NCI-H345 (cell line): ENCODE results near the gene ARMH1.
"Not testable (repeated sequence)": the region's sequence is repeated elsewhere in the genome, so short reads cannot be mapped to it uniquely, and the experiment has no call there.

Source experiments
- DNase-seq: peaks from one replicate; lab custom pipeline; 2025; lab: John Stamatoyannopoulos, UW

The ARMH1 gene

DNA sequence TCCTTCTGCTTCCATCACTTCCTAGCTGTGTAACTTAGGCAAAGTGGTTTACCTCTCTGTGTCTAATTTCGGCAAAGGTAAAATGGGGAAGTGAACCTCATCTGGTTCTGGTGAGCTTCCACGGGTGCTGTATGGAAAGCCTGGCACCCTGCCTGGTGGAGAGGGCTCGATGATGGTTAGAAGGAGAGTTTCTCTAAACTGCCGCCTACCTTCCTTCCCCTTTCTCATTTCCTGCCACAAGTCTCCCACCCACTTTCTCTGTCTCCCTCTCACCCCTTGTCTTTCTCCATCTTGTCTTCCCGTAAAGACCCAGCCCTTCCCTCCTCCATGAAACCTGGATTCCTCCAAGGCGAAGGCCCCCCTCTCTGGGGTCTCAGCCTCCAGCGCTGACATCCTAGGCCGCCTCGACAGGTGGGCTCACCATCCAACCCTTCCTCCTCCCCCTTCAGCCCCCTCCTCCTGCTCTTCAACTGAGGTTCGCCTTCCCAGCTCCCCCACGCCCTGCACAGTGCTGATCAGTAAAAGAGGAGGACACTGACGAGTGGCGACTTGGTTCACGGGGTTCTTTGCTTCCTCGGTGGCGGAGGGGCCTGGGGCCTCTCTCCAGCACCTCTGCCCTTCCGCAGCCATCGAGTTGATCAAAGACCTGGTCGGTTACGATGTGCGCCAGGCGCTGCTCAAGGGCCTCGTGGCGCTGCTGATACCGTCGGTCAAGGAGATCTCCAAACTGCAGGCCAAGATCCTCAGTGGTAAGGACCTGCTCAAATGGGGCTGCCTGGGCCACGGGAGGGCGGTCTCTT lies 49.2 kb downstream of the ARMH1 start:
- no peak for DNase-seq

DNA sequence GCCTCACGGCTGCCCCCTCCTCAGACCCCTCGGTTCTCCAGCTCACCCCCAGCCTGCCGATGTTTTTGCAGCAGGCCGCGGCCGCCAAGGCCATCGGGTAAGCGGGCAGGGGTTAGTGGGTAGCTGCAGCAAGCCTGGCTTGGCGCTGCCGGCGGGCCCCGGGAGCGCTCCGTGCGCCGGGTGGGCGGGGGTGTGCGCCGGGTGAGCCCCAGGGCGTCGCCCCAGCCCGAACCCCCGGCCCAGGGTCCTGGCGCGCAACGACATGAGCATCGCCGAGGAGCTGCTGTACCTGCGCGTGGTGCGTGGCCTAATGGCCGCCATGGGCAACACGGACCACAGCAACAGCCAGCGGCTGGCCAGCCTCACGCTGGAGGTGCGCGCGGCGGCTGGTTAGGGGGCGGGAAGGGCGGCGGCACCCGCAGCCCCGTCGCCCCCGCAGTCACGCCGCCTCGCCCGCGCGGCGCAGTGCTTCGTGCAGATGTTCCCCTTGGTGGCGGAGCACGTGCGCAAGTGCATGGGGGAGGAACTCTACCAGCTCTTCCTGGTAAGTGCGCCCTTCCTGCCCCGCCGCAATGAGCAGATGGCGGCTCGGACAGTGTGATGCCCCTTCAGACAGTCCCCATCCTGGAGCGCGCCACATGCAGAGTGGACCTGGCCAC lies 49.9 kb downstream of the ARMH1 start:
- DNase-seq: no peak

DNA sequence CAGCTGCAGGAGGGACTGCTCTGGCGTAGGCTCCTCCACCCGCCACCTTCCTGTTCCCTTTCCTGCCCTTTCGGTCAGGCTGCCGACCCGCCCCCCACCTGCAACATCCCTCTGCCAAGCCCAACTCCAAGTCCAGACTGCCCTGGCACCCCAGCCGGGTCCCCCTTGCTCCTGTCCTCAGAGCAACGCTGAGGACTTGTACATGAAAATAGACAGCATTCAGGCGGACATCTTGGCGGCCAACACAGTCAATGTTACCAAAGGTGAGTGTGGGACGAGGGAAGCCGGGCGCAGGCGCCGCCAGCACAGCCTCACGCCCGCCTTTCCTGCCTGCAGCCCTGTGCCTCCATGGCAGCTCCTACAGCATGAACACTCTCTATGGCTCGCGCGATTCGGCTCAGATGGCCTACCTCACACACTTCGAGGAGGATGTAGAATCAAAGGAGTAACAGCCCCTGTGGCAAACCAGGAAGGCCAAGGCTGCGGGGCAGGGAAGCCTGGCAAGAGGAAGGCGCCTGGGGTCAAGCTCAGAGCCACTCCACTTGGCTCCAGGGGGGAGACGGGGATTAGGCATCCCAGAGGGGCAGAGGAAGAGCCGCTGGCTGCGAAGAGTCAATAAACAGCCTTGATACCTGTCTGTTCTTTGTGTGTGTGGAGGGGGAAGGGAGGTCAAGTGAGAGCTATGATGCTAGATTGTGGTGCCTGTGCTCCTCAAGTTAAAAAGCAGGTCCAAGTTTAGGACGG lies 50.6 kb downstream of the ARMH1 start:
- no peak for DNase-seq

DNA sequence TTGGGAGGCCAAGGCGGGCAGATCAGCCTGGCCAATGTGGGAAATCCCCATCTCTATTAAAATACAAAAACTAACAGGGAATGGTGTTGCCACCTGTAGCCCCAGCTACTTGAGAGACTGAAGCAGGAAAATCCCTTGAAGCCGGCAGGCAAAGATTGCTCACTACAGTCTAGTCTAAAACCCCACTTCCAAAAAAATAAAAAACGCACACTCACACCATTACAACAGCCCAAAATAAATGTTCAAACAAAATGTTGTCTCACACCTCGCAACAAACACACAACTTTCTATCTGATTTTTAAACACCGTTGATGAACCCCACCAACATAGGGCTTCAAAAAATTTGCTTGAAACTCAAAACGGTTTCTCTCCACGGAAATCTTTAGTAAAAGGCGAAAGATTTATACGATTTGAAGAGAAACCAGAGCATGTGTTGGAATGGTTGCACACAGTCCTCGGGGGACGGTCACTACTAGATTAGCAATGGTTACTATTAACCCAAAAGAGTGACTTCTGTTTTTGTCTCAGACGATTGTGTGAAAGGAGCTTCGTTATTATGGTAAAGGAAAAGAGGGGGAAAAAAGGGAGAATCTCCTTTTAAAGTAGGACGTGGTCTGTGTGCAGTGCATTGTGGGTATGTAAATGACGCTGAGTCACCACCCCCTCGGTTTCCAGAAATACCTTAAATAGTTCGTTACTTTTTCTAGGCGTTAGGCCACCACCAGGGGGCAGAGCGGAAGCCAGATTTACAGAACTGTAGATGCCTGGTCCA lies 56.4 kb downstream of the ARMH1 start, which contains the start of gene RNU5D-1:
TSS of gene RNU5D-1 (minus strand) at position 430 of the 772 bp plus-strand sequence.
- DNase-seq: peak; percentile 94

DNA sequence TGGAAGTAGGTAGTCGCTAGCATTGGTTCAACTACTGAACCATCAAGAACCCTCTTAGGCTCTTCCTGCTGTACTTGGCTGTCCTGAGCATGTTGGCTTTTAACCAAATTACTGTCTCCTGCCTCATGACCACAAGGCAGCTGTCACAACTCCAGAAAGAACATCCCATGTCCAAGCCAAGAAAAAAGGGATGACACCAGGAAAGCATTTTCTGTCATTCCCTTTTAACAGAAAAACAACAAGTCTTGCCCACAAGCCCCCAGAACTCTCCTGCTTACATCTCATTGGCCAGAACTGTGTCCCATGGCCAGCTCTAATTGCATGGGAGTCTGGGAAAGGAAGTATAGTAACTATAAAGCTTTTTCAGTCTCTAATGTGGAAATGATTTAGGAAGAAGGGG lies 58.9 kb downstream of the ARMH1 start:
- no peak for DNase-seq

DNA sequence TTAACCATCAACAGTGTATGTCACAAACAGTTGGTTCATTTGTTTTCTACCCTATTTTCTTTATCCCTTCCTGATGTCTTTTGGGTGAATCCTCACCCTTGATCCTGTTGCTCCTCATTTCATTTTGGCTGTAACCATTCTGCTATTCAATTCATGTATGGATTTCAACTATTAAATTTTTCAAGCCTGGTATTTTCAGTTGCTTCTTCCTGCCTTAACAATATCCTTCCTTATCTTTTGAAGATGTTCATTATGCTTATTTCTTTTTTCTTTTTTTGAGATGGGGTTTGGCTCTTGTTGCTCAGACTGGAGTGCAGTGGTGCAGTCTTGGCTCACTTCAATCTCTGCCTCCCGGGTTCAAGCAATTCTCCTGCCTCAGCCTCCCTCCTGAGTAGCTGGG lies 59.3 kb downstream of the ARMH1 start:
- DNase-seq: no peak

DNA sequence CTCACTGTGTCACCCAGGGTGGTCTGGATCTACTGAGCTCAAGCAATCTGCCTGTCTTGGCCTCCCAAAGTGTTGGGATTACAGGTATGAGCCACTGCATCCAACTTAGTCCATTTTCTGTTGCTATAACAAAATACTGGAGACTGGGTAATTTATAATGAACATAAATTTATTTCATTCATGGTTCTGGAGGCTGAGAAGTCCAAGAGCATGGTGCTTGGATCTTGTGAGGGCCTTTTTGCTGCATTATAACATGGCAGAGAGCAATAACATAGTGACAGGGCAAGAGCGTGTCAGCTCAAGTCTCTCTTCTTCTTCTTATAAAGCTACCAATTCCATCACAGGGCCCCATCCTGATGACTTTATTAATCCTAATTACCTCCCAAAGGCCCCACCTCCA lies 61.5 kb downstream of the ARMH1 start:
- no peak for DNase-seq

DNA sequence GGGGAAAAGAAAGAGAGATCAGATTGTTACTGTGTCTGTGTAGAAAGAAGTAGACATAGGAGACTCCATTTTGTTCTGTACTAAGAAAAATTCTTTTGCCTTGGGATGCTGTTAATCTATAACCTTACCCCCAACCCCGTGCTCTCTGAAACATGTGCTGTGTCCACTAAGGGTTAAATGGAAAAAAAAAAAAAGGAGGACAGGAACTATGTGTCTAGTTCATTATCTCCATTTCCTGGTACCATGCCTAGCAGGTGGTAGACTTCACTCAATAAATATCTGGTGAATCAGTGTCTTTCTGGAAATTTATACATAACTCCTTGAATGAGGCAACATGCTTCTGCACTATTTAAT lies 64.4 kb downstream of the ARMH1 start:
- DNase-seq: not testable (repeated sequence)

DNA sequence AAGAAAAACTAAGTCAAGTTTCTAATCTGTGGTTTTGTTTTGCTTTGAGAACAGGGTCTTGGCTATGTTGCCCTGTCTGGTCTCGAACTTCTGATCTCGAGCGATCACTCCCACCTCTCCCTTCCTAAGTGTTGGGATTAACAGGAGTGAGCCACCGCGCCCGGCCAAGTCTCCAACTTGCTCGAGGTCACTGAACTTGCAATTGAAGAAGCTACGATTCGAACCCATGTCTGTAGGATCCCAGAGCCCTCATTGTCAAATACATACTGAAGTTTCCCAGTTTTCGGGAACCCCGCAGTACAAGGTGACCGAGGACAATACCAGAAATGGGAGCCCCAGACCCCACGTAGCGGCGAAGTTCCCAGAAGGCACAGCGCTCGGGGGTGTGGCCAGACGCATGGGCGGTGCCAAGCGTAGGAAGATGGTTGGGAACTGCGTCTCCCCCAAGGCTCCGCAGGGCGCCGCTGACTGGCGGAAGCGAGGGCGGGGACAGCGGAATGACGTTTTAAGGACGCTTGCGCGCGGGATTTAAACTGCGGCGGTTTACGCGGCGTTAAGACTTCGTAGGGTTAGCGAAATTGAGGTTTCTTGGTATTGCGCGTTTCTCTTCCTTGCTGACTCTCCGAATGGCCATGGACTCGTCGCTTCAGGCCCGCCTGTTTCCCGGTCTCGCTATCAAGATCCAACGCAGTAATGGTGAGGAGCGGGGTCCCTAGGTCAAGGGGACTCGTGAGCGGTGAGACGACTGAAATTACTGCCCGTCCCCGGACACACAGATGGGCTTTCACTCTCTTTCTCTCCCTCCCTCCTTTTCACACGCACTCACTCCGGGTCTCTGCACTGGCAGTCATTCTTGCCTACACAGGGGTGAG lies 65.0 kb downstream of the ARMH1 start, which contains the start of gene KIF2C:
TSS of gene KIF2C (plus strand) at position 531 of the 872 bp plus-strand sequence. CDS start at position 627, 96 bp downstream.
- peak; percentile 99 for DNase-seq

DNA sequence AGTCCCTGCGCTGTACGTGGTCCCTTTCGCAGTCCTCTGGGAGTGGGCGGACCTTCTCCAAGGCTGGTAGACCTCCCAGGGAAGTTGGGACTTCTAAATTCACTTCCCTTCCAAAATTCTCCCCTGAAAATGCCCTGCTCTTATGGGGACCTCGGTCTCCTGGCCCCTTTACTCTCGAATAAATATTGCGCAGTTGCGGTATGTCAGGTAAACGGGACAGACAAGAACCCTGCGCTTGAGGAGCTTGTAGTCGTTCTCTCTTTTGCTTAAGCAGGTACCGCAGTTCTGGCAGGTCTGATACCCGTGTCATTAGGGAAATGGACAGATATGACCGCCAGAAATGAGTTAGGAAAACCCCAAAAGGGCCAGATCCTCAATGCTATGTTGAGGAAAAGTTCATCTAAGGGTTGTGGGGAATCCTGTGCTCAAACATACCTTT lies 65.7 kb downstream of the ARMH1 start:
- DNase-seq: no peak

DNA sequence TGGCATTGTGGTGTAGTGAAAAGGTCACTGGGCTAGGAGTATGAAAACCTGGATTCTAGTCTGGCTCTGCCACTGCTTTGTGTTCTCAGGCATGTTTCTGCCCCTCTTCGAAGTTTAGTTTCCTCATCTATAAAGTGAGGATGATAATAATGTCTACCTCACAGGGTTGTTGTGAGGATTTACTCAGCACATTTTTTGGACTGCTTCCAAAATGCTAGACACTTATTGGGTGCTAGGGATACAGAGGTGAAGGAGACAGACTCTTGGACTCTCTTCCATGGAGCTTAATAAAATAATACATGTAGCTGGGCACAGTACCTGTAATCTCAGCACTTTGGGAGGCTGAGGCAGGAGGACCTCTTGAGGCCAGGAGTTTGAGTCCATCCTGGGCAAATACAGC lies 68.7 kb downstream of the ARMH1 start:
- no peak for DNase-seq

DNA sequence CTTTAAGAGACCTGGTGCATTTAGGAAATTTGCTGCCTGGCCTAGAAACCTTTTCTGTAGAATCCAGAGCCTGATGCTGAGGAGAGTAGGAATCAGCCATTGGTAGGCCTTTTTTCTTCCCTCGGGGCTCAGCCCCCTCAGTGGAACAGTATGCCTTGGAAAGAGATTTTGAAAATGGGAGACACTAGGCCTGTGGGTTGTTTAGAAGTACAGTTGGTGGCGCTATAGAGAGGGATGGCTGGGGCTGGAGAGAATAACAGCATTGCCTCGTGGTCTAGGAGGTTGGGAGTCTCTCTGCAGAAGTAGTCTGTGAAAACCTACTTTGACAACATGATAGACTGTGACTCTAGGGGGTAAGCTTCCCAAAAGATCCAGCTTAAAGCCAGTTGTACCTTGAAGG lies 73.4 kb downstream of the ARMH1 start:
- DNase-seq: no peak

DNA sequence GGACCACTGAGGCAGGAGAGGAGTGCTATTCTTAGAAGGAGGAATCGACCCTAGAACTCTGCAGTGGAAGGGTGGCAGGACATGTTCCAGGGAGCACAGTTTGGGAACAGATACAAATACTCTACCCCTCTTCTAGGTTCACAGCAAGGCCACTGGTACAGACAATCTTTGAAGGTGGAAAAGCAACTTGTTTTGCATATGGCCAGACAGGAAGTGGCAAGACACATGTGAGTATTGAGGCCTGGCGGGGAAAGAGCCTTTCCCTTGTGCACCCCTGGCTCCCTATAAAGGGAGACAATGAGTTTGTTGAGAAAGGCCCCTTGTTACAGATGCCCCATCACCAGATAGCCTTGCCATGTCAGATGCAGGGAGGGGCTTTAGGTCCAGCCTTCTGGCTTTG lies 82.9 kb downstream of the ARMH1 start:
- DNase-seq: no peak

DNA sequence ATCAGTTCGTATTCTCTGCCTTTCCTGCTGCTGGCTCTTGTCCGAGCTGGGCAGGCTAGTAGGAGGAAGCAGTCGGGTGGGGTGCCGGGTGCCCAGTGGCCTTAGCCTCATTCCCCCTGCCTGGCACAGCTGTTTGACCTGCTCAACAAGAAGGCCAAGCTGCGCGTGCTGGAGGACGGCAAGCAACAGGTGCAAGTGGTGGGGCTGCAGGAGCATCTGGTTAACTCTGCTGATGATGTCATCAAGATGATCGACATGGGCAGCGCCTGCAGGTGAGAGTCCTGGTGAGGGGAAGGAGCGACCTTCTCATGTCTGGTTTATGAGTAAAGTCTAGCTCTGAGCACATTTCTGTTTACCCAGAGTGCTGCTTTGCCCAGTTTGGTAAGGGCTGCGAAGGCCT lies 84.6 kb downstream of the ARMH1 start:
- DNase-seq: no peak

DNA sequence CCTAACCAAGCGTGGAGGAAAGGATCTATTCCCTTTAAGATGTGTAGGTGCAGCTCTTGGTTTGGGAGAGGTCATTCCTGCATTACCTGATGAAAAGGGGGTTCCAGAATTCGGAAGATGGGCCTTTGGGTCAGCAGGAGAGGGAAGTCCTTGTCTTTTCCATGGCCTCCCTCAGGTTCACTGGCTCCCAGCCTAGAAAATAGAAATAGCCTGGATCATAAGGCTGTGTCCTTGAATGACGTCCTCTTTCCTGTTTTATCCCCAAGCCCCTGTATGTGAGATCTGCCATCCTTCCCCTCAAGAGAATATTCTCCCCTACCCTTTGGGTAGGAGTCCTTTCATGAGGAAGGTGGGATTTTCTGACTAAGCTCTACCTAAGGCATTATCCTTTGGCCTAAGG lies 86.4 kb downstream of the ARMH1 start:
- DNase-seq: no peak

DNA sequence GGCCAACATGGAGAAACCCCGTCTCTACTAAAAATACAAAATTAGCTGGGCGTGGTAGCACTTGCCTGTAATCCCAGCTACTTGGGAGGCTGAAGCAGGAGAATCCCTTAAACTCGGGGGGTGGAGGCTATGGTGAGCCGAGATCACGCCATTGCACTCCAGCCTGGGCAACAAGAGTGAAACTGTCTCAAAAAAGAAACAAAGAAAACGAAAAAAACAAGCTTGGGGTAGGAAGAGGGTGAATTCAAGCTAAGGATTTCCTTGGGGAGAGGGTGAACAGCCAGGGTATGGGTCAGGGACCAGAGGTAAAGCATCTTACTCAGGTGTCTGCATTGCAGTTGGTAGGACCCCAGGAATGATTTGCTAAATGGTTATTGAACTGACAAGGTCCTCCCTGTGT lies 91.9 kb downstream of the ARMH1 start:
- DNase-seq: not testable (repeated sequence)
